Uterus (tissue), 2 donors: ENCODE measurements around the gene JADE2.

Experiments used
- CTCF ChIP-seq, 4 experiments: fragments of 200-600 bp in 2 of 4; fragments of 450-650 bp in 2 of 4; sonication (generic) in 2 of 4; IDR thresholded peaks; one replicate each; pipeline ENCODE4 v1.5.1; 2016 to 2019; ENCODE audit warnings: antibody characterized with exemption in 4 of 4, mild to moderate bottlenecking in 2 of 4, moderate library complexity in 1 of 4
- POLR2A ChIP-seq, 2 donors: fragments of 450-650 bp; IDR thresholded peaks; one replicate each; pipeline ENCODE4 v1.6.1; 2016; ENCODE audit warnings: antibody characterized with exemption in 2 of 2, mild to moderate bottlenecking in 1 of 2, moderate library complexity in 1 of 2

- TF ChIP-seq CTCF (IDR thresholded peaks at IDR 0.05) (no peak), POLR2A (IDR thresholded peaks at IDR 0.05) (no peak)
Measured at GRCh38 chr5:134570365-134570758, 44.9 kb downstream of the JADE2 start.
